HepG2 (cell line): Measurements from ENCODE around the gene ZNF526. TPM values are rescaled to one million over a fixed set of nuclear protein-coding genes. Genes with fewer than 3 reads are reported as not detected.

ENCODE experiments used
- CBFB ChIP-seq: sonication (generic); formaldehyde crosslinking; IDR thresholded peaks from 2 replicates; pipeline ENCODE4 v1.4.0; 2020; ENCODE audit warnings: missing genetic modification reagents
- CHD2 ChIP-seq: IDR thresholded peaks from 2 replicates; pipeline ENCODE4 v1.6.1; 2011; ENCODE audit warnings: low read depth, low read length, improper control_type of control experiment
- FOXO4 ChIP-seq: sonication (generic); formaldehyde crosslinking; conservative IDR thresholded peaks from 2 replicates; pipeline ENCODE4 v1.8.1; 2023; ENCODE audit warnings: missing genetic modification reagents
- HES4 ChIP-seq: sonication (generic); formaldehyde crosslinking; IDR thresholded peaks from 2 replicates; pipeline ENCODE4 v1.9.0; 2021; ENCODE audit warnings: mild to moderate bottlenecking, missing genetic modification reagents, borderline replicate concordance
- HOMEZ ChIP-seq: IDR thresholded peaks from 2 replicates; pipeline ENCODE4 v1.6.1; 2016; ENCODE audit warnings: low read depth
- IKZF5 ChIP-seq: IDR thresholded peaks from 2 replicates; pipeline ENCODE4 v1.6.1; 2018; ENCODE audit warnings: missing genetic modification reagents, mild to moderate bottlenecking, missing compliant biosample characterization
- NFYB ChIP-seq: sonication (generic); formaldehyde crosslinking; IDR thresholded peaks from 2 replicates; pipeline ENCODE4 v1.4.0; 2020; ENCODE audit warnings: missing genetic modification reagents
- PCBP1 ChIP-seq: fragments of 200-400 bp; formaldehyde crosslinking; IDR thresholded peaks from 2 replicates; pipeline ENCODE4 v1.6.1; 2017; ENCODE audit warnings: mild to moderate bottlenecking, low read depth, low read length, borderline replicate concordance
- POGK ChIP-seq: sonication (generic); formaldehyde crosslinking; conservative IDR thresholded peaks from 2 replicates; pipeline ENCODE4 v1.8.0; 2022; ENCODE audit warnings: mild to moderate bottlenecking, moderate library complexity, missing genetic modification reagents
- RCOR2 ChIP-seq: IDR thresholded peaks from 2 replicates; pipeline ENCODE4 v1.6.1; 2016; ENCODE audit warnings: missing biosample characterization, missing genetic modification reagents
- SP1 ChIP-seq, 2 experiments: fragments of 450-650 bp in 1 of 2; sonication (generic) in 1 of 2; formaldehyde crosslinking in 1 of 2; IDR thresholded peaks; 2 replicates each; pipeline versions ENCODE4 v1.4.0 to v1.6.1; 2016 to 2020; ENCODE audit warnings: missing genetic modification reagents in 1 of 2
- TBX2 ChIP-seq: sonication (generic); formaldehyde crosslinking; IDR thresholded peaks from 2 replicates; pipeline ENCODE4 v1.5.0; 2020; ENCODE audit warnings: missing genetic modification reagents, mild to moderate bottlenecking, borderline replicate concordance
- TRIM24 ChIP-seq: sonication (generic); formaldehyde crosslinking; IDR thresholded peaks from 2 replicates; pipeline ENCODE4 v1.8.0; 2022; ENCODE audit warnings: mild to moderate bottlenecking, missing genetic modification reagents
- ZBTB2 ChIP-seq: sonication (generic); formaldehyde crosslinking; IDR thresholded peaks from 2 replicates; pipeline ENCODE4 v1.8.0; 2022; ENCODE audit warnings: low read depth, missing genetic modification reagents
- ZBTB43 ChIP-seq: sonication (generic); formaldehyde crosslinking; conservative IDR thresholded peaks from 2 replicates; pipeline ENCODE4 v1.4.0; 2020; ENCODE audit warnings: missing genetic modification reagents
- ZFP37 ChIP-seq: sonication (generic); formaldehyde crosslinking; IDR thresholded peaks from 2 replicates; pipeline ENCODE4 v1.4.0; 2020; ENCODE audit warnings: missing genetic modification reagents, borderline replicate concordance
- ZMYM4 ChIP-seq: sonication (generic); formaldehyde crosslinking; IDR thresholded peaks from 2 replicates; pipeline ENCODE4 v1.8.1; 2023; ENCODE audit warnings: mild to moderate bottlenecking, missing genetic modification reagents
- ZNF562 ChIP-seq: sonication (generic); formaldehyde crosslinking; IDR thresholded peaks from 2 replicates; pipeline ENCODE4 v1.8.0; 2022; ENCODE audit warnings: missing genetic modification reagents, borderline replicate concordance
- ZNF607 ChIP-seq: sonication (generic); formaldehyde crosslinking; IDR thresholded peaks from 2 replicates; pipeline ENCODE4 v1.5.1; 2020; ENCODE audit warnings: missing genetic modification reagents, mild to moderate bottlenecking, borderline replicate concordance
- ZNF737 ChIP-seq: sonication (generic); formaldehyde crosslinking; IDR thresholded peaks from 2 replicates; pipeline ENCODE4 v1.5.0; 2020; ENCODE audit warnings: missing genetic modification reagents, mild to moderate bottlenecking, borderline replicate concordance
- polyA plus RNA-seq, 8 experiments: library from polyadenylated mRNA; depleted of rRNA in 3 of 8; stranded (reverse) in 7 of 8; unstranded in 1 of 8; fragments of >200 nt; fragmentation: Illumina TruSeq in 4 of 8; extraction: Trizol in 4 of 8; gene quantifications; 2 replicates each; pipeline versions ENCODE4 v1.2.1 to v1.2.3, GENCODE V29; 2011 to 2016; ENCODE audit warnings: low read depth in 4 of 8, missing spikeins in 1 of 8, mixed read lengths in 1 of 8; ENCODE audit not compliant: insufficient read depth in 1 of 8
- total RNA-seq, 5 experiments: library from RNA; depleted of rRNA; stranded (reverse); fragments of >200 nt; fragmentation: Illumina TruSeq; extraction: Trizol; gene quantifications; 2 replicates each; pipeline ENCODE4 v1.2.3, GENCODE V29; 2016; ENCODE audit warnings: low read depth in 1 of 5

The ZNF526 gene
- total and polyA plus RNA-seq, 2 of the 13 experiments (the other 11 are each of a cell fraction or from before 2014, with no cell fraction given), result 3.3 to 8.4 TPM

GRCh38 chr19:42268704-42269477 is 48.8 kb downstream of the ZNF526 start, which contains the start of gene CIC (continued):
- TF ChIP-seq IKZF5 (CRISPR knock-in tag) (no peak), SP1 (IDR thresholded peaks at IDR 0.05) (peak; percentile 89), SP1 (CRISPR knock-in tag; IDR thresholded peaks at IDR 0.05) (peak; percentile 94), POGK (CRISPR knock-in tag) (no peak), PCBP1 (peak; percentile 86; the same call in 1 of the 2 replicates), ZMYM4 (CRISPR knock-in tag) (no peak; the same call in 1 of the 2 replicates), ZNF737 (CRISPR knock-in tag) (no peak), FOXO4 (CRISPR knock-in tag) (no peak), HES4 (no peak), HOMEZ (CRISPR knock-in tag) (no peak; the same call in 1 of the 2 replicates), ZFP37 (CRISPR knock-in tag) (no peak), TRIM24 (CRISPR knock-in tag) (no peak), TBX2 (no peak), RCOR2 (CRISPR knock-in tag) (no peak), ZBTB2 (CRISPR knock-in tag) (no peak), NFYB (CRISPR knock-in tag) (peak; percentile 94), CHD2 (peak; percentile 76), ZNF562 (no peak), ZBTB43 (CRISPR knock-in tag) (no peak), CBFB (no peak), ZNF607 (CRISPR knock-in tag) (no peak)
